LNCaP clone FGC (cell line): ENCODE results near the gene RSPRY1.

Source experiments
- DNase-seq: peaks from one replicate; pipeline ENCODE4 v3.0.0-alpha.2; 2011; ENCODE audit warnings: low read depth
- H3K4me3 ChIP-seq: 2 replicates; pipeline ENCODE4 v1.5.1; 2011; ENCODE audit warnings: mild to moderate bottlenecking, low read depth, low read length, control low read depth
- TF ChIP-seq, protein P1 (sequence below): IDR thresholded peaks from 2 replicates; pipeline ENCODE4 v1.5.1; 2012; ENCODE audit warnings: mild to moderate bottlenecking; ENCODE audit not compliant: control insufficient read depth, insufficient read depth; ENCODE audit errors: extremely low read depth

Gene RSPRY1

DNA sequence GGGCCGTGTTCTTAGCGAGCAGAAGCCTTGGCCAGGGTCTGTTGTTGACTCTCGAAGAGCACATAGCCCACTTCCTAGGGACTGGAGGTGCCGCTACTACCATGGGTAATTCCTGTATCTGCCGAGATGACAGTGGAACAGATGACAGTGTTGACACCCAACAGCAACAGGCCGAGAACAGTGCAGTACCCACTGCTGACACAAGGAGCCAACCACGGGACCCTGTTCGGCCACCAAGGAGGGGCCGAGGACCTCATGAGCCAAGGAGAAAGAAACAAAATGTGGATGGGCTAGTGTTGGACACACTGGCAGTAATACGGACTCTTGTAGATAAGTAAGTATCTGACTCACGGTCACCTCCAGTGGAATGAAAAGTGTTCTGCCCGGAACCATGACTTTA, 18.5 kb downstream of the RSPRY1 start:
- TF ChIP-seq, protein P1, sequence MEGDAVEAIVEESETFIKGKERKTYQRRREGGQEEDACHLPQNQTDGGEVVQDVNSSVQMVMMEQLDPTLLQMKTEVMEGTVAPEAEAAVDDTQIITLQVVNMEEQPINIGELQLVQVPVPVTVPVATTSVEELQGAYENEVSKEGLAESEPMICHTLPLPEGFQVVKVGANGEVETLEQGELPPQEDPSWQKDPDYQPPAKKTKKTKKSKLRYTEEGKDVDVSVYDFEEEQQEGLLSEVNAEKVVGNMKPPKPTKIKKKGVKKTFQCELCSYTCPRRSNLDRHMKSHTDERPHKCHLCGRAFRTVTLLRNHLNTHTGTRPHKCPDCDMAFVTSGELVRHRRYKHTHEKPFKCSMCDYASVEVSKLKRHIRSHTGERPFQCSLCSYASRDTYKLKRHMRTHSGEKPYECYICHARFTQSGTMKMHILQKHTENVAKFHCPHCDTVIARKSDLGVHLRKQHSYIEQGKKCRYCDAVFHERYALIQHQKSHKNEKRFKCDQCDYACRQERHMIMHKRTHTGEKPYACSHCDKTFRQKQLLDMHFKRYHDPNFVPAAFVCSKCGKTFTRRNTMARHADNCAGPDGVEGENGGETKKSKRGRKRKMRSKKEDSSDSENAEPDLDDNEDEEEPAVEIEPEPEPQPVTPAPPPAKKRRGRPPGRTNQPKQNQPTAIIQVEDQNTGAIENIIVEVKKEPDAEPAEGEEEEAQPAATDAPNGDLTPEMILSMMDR: no peak
- no peak overlapping the region for H3K4me3 ChIP-seq
- no peak for DNase-seq

DNA sequence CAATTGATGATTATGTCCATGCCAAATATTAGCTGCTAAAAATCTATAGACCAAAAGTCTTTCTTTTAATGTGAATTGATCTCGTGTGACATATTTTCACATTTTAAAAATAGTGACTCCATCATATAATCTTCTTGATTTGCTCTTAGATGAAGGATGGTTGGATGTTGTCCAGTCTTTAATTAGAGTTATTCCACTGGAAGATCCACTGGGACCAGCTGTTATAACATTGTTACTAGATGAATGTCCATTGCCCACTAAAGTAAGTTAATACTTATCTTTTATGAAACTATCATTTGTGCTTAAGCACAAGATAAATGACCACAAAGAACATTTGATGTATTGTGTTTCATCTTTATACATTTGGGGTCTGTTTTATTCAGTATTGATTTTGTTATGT, 22.8 kb downstream of the RSPRY1 start:
- H3K4me3 ChIP-seq: no peak overlapping the region
- no peak for DNase-seq
- TF ChIP-seq, protein P1: no peak

DNA sequence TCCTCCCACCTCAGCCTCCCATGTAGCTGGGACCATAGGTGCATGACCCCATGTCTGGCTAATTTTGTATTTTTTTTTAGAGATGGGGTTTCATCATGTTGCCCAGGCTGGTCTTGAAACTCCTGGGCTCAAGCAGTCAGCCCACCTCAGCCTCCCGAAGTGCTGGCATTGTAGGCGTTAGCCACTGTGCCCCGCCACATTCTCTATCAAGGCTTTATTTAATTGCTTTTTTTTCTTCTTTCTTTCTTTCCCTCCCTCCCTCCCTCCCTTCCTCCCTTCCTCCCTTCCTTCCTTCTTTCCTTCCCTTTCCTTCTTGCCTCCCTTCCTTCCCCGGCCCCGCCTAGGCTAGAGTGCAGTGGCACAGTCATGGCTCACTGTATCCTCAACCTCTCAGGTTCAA, 23.7 kb downstream of the RSPRY1 start:
- DNase-seq: no peak
- TF ChIP-seq, protein P1: no peak

DNA sequence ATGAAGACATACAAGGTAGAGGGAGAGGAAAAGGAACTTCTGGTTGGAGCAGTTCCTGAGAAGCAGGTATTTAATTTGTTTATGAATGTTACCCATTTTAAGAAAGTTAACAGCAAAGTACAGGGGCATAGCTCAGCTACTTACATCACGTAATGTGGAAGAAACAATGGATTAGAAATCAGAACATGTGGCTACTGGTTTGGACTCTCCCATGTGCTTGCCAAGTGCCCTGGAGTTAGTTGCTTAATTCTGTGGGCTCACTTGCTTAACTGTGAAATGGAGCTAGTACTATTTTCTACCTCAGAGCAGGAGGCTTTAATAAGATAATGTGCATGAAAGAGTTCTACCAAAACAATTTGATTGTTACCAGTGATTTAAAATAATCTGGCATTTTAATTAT, 27.3 kb downstream of the RSPRY1 start:
- DNase-seq: no peak
- TF ChIP-seq, protein P1: no peak
- H3K4me3 ChIP-seq: no peak overlapping the region

More for the DNA sequence above, 23.7 kb downstream of the RSPRY1 start:
- no peak overlapping the region for H3K4me3 ChIP-seq

DNA sequence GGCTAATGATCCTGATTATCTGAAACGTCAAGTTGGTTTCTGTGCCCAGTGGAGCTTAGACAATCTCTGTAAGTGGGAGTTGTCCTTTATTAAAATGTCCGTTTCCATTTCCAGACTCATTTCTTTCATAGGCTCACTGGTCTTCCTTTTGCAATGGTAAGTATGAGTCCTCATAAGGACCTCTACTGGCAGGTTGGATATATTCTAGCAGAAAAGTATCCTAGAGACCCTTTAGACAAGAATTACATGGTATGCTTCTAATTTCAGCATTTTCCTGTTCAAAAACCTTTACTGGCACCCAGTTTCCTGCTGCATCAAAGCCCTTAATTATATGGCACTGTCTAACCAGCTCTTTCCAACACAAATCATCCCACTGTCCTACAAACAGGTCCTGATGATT, 30.8 kb downstream of the RSPRY1 start:
- TF ChIP-seq, protein P1: no peak
- no peak for DNase-seq
- H3K4me3 ChIP-seq: no peak overlapping the region

DNA sequence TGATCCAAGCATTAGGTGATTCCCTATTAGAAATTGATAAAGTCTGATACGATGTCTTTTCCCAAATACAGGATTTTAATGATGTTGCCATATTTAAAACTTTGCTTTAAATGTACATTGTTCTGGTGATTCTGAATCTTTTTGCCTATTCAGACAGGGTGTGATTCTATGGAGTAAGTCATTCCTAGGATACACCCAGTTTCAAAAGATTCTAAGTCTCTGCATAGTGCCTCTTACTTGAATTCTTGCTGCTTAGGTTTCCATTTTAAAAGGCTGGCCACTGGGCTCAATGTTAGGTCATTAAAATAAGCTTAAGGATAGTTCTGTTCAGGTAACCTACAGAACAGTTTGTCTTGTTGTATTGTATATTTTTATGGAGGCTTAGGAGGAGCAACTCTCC, 36.9 kb downstream of the RSPRY1 start:
- TF ChIP-seq, protein P1: no peak
- no peak for DNase-seq
- H3K4me3 ChIP-seq: no peak overlapping the region

DNA sequence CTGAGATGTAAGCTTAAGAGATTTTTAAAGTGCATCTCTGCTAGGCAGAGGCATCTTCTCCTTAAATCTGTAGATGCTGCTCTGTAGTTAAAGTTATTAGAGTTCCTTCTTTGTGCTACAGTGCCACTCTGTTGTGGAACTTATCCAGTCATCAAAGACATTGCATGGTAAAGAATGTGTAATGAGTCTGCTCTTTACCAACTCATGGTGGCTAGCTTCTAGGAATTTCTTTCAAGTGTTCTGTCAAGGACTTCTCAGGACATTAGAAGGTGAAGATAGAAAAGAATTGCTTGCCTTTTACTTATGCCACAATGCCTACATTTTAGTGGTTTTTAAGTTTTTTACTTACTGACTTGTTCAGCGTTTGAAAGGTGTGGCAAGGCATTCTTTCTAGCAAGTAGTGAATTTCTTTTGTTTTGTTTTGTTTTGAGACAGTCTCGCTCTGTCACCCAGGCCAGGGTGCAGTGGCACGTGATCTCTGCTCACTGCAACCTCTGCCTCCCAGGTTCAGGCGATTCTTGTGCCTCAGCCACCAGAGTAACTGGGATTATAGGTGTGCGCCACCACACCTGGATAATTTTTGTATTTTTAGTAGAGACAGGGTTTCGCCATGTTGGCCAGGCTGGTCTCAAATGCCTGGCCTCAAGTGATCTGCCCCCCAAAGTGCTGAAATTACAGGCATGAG, 38.7 kb downstream of the RSPRY1 start:
- no peak for DNase-seq
- no peak overlapping the region for H3K4me3 ChIP-seq
- TF ChIP-seq, protein P1: no peak
